MM.1S (cell line): ENCODE data around the gene ZNF106.

Experiments used
- CTCF ChIP-seq: fragments of 300-600 bp; sonication (generic); IDR thresholded peaks from 2 replicates; pipeline ENCODE4 v1.5.1; 2016; ENCODE audit warnings: antibody characterized with exemption, low read length, mixed read lengths
- EZH2 ChIP-seq: fragments of 300-600 bp; sonication (generic); optimal IDR thresholded peaks from 2 replicates; pipeline ENCODE3; 2017; ENCODE audit warnings: low read depth, mild to moderate bottlenecking, antibody characterized with exemption, low read length, mixed read lengths
- EZH2phosphoT487 ChIP-seq: fragments of 300-600 bp; sonication (generic); IDR thresholded peaks from 2 replicates; pipeline ENCODE4 v1.6.1; 2018; ENCODE audit warnings: antibody characterized with exemption, low read length

DNA sequence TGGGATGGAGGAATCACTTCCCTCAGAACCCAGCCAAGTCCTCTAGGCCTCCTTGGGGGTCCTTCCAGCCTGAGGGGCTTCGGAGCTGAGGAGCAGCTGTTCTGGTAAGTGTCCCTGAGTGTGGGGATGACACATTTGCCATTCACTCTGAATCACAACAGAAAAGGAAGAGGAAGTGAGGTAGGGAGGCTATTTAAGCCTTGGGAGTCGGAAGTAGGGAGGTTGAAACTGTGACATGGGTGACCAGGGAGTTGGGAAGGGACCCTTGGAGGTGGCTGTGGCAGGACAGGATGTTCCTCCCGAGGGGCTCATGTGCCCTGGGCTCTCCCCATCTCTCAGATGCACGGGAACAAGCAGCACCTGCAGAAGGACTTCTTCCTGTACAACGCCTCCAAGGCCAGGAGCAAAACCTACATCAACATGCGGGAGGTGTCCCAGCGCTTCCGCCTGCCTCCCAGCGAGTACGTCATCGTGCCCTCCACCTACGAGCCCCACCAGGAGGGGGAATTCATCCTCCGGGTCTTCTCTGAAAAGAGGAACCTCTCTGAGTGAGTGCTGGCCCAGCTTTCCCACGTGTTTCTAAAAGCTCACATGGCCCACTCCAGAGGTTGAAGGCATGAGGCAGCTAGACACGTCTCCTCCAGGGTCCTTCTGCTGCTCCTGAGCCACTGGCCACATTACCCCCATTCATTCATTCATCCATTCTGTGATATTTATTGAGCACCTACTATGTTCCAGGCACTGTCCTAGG lies 88.3 kb downstream of the ZNF106 start:
- TF ChIP-seq CTCF, result no peak
- TF ChIP-seq EZH2, result no peak
- no peak for TF ChIP-seq EZH2phosphoT487
